GM18951 (cell line): Measurements from ENCODE around the gene RASGEF1C.

Experiments used
- POLR2A ChIP-seq: IDR thresholded peaks from 4 replicates; pipeline ENCODE4 v1.6.1; 2011; ENCODE audit warnings: mild to moderate bottlenecking; ENCODE audit not compliant: insufficient read length, insufficient read depth; ENCODE audit errors: extremely low read depth
- in situ Hi-C: fragments of 300-500 bp; cut with MboI; formaldehyde crosslinking; loops from one replicate; pipeline ENCODE4 v1.12.0; 2022; ENCODE audit warnings: low sequenced_read_pairs, mixed read lengths, inconsistent platforms; ENCODE audit not compliant: unreplicated experiment

Gene RASGEF1C

GRCh38 chr5:180107005-180107404, 102.0 kb downstream of the RASGEF1C start:
- in situ Hi-C loops: no loop called here
- TF ChIP-seq POLR2A: no peak

DNA sequence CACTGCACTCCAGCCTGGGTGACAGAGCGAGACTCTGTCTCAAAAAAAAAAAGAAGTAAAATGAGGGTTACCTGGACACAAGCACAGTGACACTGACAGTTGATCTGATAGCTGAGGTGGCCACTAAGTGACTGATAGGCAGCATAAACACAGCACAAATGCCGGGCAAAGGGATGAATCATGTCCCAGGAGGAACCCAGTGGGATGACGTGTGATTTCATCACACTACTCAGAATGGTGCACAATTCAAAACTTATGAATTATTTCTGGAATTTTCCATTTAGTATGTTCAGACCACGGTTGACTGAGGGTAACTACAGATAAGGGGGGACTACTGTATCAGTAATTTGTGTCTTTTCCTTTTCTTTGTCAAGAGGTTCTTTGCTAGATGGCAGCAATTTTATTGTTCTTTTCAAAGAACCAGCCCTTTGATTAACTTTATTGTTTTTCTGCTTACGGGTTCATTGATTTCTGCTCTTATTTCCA, 103.1 kb downstream of the RASGEF1C start:
- no peak for TF ChIP-seq POLR2A
- in situ Hi-C loops: no loop called here

- no peak for TF ChIP-seq POLR2A
- in situ Hi-C loops: no loop called here
Measured at GRCh38 chr5:180104168-180104530, 104.9 kb downstream of the RASGEF1C start.

- TF ChIP-seq POLR2A: no peak
- in situ Hi-C loops: no loop called here
Measured at GRCh38 chr5:180103487-180104167, 105.4 kb downstream of the RASGEF1C start.

- TF ChIP-seq POLR2A: no peak
- in situ Hi-C loops: no loop called here
Measured at GRCh38 chr5:180102636-180103035, 106.4 kb downstream of the RASGEF1C start.

DNA sequence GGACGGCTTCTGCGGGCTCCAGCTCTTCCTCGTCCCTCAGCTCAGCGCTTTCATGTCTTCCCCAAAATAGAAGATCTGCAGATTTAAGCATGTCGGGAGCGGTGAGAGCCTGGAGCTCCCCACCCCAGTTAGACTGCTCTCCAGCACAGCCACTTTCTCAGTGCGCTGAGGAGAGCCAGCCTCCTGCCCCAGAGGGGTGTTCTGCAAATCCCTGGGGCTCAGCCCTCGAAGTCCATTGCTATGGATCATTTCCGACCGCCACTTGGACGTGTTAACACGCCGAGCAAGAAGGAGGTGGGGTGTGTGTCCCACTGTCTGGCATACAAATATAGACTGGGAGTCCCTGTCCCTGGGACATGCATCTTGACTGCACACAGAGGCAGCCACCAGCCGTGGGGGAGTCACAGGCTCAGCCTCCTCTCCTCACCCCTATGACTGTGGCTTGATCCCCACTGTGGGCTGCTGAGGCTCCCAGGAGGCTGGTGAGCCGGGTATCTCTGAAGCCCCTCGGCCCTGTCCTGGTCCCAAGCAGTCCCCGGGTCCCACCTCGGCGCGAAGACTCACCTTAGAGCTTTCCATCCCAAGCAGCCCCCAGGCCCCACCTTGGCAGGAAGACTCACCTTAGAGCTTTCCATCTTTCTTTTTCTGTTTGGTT, 107.4 kb downstream of the RASGEF1C start:
- in situ Hi-C loops: no loop called here
- TF ChIP-seq POLR2A: no peak

DNA sequence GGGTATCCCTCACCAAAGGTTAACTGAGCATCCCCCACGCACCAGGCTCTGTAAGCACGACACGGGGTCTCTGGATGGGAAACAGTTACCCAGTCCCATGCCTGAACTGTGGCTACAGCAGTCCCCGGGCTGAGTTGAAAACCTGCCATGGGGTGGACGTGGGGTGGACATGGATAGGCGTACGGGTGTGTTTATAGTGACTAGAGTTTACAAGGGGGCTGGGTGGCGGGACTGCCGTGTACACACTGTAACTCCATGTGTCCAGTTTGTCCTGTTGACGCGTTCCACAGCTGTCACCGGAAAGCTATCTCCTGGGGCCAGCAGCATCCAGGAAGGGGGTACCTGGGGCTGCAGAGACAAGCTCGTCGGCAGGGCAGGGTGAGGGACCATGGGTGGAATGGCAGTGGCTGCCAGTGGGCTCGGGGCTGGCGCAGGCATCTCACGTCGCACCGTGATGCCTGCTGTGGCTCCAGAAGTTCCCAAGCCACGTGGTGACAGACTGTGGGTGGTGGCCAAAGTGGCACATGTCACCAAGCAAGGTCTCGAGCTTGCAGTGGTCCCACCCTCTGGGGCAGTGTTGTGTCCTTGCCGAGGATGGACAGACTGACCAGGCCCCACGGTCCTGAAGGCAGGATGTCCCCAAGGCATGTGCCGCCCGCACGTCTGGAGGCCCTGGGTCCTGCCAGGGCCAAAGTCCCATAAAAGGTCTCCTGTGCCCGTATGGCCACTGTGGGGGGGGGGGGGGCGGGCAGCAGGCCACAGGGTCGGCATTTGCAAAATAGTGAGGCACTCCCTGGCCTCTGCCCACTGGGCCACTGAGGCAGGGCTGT, 108.2 kb downstream of the RASGEF1C start:
- TF ChIP-seq POLR2A: no peak
- in situ Hi-C loops: no loop called here

GRCh38 chr5:180099733-180100611, 109.0 kb downstream of the RASGEF1C start:
- in situ Hi-C loops: no loop called here
- no peak for TF ChIP-seq POLR2A

DNA sequence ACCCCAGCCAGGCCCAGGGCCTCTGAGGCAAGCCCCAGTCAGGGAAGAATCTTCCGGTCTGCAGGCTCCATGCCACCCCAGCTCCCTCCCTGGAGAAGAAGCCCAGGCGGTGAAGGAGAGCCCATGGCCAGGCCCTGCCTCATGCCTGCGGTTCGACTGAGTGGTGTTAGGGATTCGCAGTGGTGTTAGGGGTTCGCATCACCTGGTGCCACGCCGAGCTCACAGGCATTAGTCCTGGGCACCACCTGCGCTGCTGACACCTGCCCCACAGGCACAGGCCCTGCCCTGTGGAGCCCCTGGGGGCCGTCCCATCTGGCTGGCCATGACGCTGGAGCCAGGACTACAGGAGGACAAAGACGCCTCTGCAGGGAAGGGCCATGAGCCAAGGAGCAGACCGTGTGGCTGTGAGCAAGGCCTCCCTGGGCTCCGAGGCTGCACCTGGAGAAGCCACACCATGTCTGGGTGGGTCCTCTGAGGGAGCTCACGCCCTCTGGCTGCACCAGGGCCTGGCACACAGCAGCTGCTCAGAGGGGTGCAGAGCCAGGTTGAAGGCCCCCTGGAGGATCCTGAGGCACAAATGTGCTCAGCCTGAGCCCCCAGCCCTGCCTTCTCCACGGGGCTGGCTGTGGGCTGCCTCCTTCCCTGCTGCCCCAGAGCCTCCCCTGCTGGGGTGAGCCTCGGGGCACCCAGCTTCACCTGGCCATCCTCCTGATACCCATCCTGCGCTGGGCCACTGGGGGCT, 109.8 kb downstream of the RASGEF1C start:
- in situ Hi-C loops: no loop called here

DNA sequence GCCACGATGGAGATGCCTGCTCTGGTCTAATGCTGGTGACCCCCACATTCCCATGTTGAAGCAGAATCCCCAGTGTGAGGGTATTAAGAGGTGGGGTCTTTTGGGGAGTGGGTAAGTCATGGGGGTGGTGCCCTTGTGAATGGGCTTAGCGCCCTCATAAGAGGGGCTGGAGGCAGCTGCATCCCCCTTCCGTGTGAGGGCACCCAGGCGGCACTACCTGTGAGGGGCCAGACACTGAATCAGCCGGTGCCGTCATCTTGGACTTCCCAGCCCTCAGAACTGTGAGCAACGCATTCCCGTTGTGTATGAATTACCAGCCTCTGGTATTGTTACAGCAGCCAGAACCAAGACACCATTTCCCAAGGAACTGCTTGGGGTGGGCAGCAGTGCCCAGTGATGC, 110.5 kb downstream of the RASGEF1C start:
- in situ Hi-C loops: no loop called here
- TF ChIP-seq POLR2A: no peak

More for the DNA sequence above, 109.8 kb downstream of the RASGEF1C start:
- no peak for TF ChIP-seq POLR2A

GRCh38 chr5:180097926-180098325, 111.1 kb downstream of the RASGEF1C start:
- TF ChIP-seq POLR2A: no peak
- in situ Hi-C loops: no loop called here
